ENCODE results near the gene D2HGDH. TPM values are rescaled to one million over a fixed set of nuclear protein-coding genes. Genes with fewer than 3 reads are reported as not detected.

D2HGDH gene
- total RNA-seq, 4 donors from 2014 or later = 16.9 to 33.4 (median 23.6) TPM

GRCh38 chr2:241770185-241770935, 35.9 kb downstream of the D2HGDH start:
- WGBS, 2 donors = 78 to 81% methylated on average over 4 to 6 of the region's 27 CpGs

GRCh38 chr2:241770936-241771285, 36.5 kb downstream of the D2HGDH start:
- Histone ChIP-seq H3K27me3 (peaks cover 0 to 52% (median 0%) of the 10 kb centered on the region in 4 donors), H3K9me3 (no peaks in the 10 kb centered on the region), H3K27ac (no peak overlapping the region), H3K4me1 (peaks cover 5 to 50% (median 19%) of the 10 kb centered on the region in 3 donors), H3K4me3 (no peak overlapping the region), H3K36me3 (peaks cover 0 to 16% (median 0%) of the 10 kb centered on the region in 3 donors)
- intact Hi-C loops (cut with DNase I) = no loop called here
- no peak for DNase-seq
- WGBS, 2 donors = 89% methylated on average over 12 of the region's 12 CpGs; no CpG with 5 or more reads in 1 of the 2 donors
- no peak for TF ChIP-seq POLR2A (IDR thresholded peaks at IDR 0.05)
- TF ChIP-seq CTCF (IDR thresholded peaks at IDR 0.05) = no peak

More at GRCh38 chr2:241770185-241770935, 35.9 kb downstream of the D2HGDH start:
- Histone ChIP-seq H3K27me3 (peaks cover 0 to 47% (median 0%) of the 10 kb centered on the region in 4 donors), H3K27ac (no peak overlapping the region), H3K4me1 (peaks cover 5 to 46% (median 19%) of the 10 kb centered on the region in 3 donors), H3K9me3 (no peaks in the 10 kb centered on the region), H3K4me3 (no peak overlapping the region), H3K36me3 (peaks cover 0 to 16% (median 0%) of the 10 kb centered on the region in 3 donors)
- no peak for DNase-seq
- TF ChIP-seq CTCF (IDR thresholded peaks at IDR 0.05) = no peak
- no peak for TF ChIP-seq POLR2A (IDR thresholded peaks at IDR 0.05)
- intact Hi-C loops (cut with DNase I) = no loop called here

- Histone ChIP-seq H3K27me3 (peaks cover 0 to 58% (median 0%) of the 10 kb centered on the region in 4 donors), H3K4me3 (no peak overlapping the region), H3K4me1 (peaks cover 7 to 54% (median 20%) of the 10 kb centered on the region in 3 donors), H3K36me3 (peaks cover 0 to 16% (median 0%) of the 10 kb centered on the region in 3 donors), H3K9me3 (no peaks in the 10 kb centered on the region), H3K27ac (peak overlapping the region in 1 of 4 donors; percentile 36)
- intact Hi-C loops (cut with DNase I) = no loop called here
- no peak for DNase-seq
- 56 to 63% methylated on average over 10 to 24 of the region's 38 CpGs for WGBS, 2 donors
- TF ChIP-seq CTCF (IDR thresholded peaks at IDR 0.05) (no peak), POLR2A (IDR thresholded peaks at IDR 0.05) (no peak)
Observed at GRCh38 chr2:241771286-241772062, 37.0 kb downstream of the D2HGDH start.

- Histone ChIP-seq H3K36me3 (peaks cover 0 to 16% (median 0%) of the 10 kb centered on the region in 3 donors), H3K9me3 (no peaks in the 10 kb centered on the region), H3K27me3 (peaks cover 0 to 64% (median 0%) of the 10 kb centered on the region in 4 donors), H3K27ac (peak overlapping the region in 1 of 4 donors; percentile 36), H3K4me1 (peaks cover 13 to 60% (median 26%) of the 10 kb centered on the region in 3 donors), H3K4me3 (no peak overlapping the region)
- 27 to 42% methylated on average over 9 of the region's 9 CpGs for whole genome bisulfite sequencing, 2 donors
- intact Hi-C loops (cut with DNase I) = no loop called here
- TF ChIP-seq POLR2A (IDR thresholded peaks at IDR 0.05) (no peak), CTCF (IDR thresholded peaks at IDR 0.05) (no peak)
- DNase-seq = no peak
Observed at GRCh38 chr2:241772063-241772499, 37.7 kb downstream of the D2HGDH start.
